HepG2 (cell line): ENCODE results near the gene SLC25A48. TPM values are rescaled to one million over a fixed set of nuclear protein-coding genes. Genes with fewer than 3 reads are reported as not detected.

ENCODE experiments used
- ATAC-seq: fragments of 200-7000 bp; cut with Tn5 transposase; 3 replicates; pipeline ENCODE4 v1.9.1; 2020; ENCODE audit warnings: mild to moderate bottlenecking, moderate library complexity
- BruUV-seq: library from RNA; stranded (reverse); fragments of 400-500 nt; replicated peaks from 2 replicates; lab custom pipeline; 2021; lab: Mats Ljungman, UMichigan
- CTCF ChIA-PET: fragments of 300-600 bp; formaldehyde crosslinking; extraction: SDS; loops from one replicate; lab custom pipeline; 2021; ENCODE audit warnings: low total read pairs, inconsistent platforms, low intra/inter-chr PET ratio; lab: Yijun Ruan, JAX
- POLR2A ChIA-PET: fragments of 350-600 bp; sonication (Branson Sonifier 250); formaldehyde crosslinking; loops from one replicate; lab custom pipeline; 2020; ENCODE audit warnings: antibody characterized with exemption, inconsistent platforms; lab: Yijun Ruan, JAX
- DNase-seq: peaks from one replicate; pipeline ENCODE4 v3.0.0-alpha.2; 2015; ENCODE audit warnings: low spot score
- FAIRE-seq: peaks from 3 replicates; lab custom pipeline; 2011; peaks lifted over from hg19 to GRCh38; lab: Jason Lieb, UNC
- H2AFZ ChIP-seq: one replicate; pipeline ENCODE4 v1.6.1; 2011; ENCODE audit warnings: low read length, inconsistent platforms
- H3K27ac ChIP-seq: fragments of 300-600 bp; 3 replicates; pipeline ENCODE4 v1.8.0; 2011; ENCODE audit warnings: mixed run types, mild to moderate bottlenecking, mixed read lengths, low read length, inconsistent platforms; ENCODE audit not compliant: insufficient read depth; ENCODE audit errors: extremely low read length
- H3K27me3 ChIP-seq, 2 experiments: fragments of 200-600 bp in 1 of 2; 2 replicates in 1 of 2; 3 replicates in 1 of 2; pipeline versions ENCODE4 v1.6.0 to v1.8.0; 2011; ENCODE audit warnings: low read length in 2 of 2, mild to moderate bottlenecking in 2 of 2, moderate library complexity in 2 of 2, inconsistent platforms in 1 of 2; ENCODE audit not compliant: insufficient read depth in 2 of 2, control insufficient read depth in 1 of 2
- H3K36me3 ChIP-seq, 2 experiments: fragments of 200-600 bp in 1 of 2; replicated peaks in 1 of 2; 2 replicates in 1 of 2; 3 replicates in 1 of 2; pipeline versions ENCODE4 v1.5.1 to v1.8.0; 2011; ENCODE audit warnings: low read length in 2 of 2, inconsistent platforms in 1 of 2; ENCODE audit not compliant: insufficient read depth in 2 of 2, control insufficient read depth in 1 of 2
- H3K4me1 ChIP-seq: 2 replicates; pipeline ENCODE4 v1.5.1; 2012; ENCODE audit warnings: low read length, inconsistent platforms; ENCODE audit not compliant: insufficient read depth
- H3K4me2 ChIP-seq: 2 replicates; pipeline ENCODE4 v1.6.0; 2011; ENCODE audit warnings: low read depth, low read length, inconsistent platforms
- H3K4me3 ChIP-seq, 3 experiments: fragments of 200-600 bp in 1 of 3; sonication (generic), shearing (Covaris generic) in 1 of 3; replicated peaks in 1 of 3; 2 replicates each; pipeline ENCODE4 v1.5.1; 2011 to 2016; ENCODE audit warnings: low read length in 3 of 3, inconsistent platforms in 2 of 3, low read depth in 2 of 3, mild to moderate bottlenecking in 2 of 3, control low read depth in 1 of 3, mixed read lengths in 1 of 3; ENCODE audit not compliant: insufficient read depth in 1 of 3
- H3K79me2 ChIP-seq: one replicate; pipeline ENCODE4 v1.6.1; 2011; ENCODE audit warnings: low read length, inconsistent platforms; ENCODE audit not compliant: insufficient read depth
- H3K9ac ChIP-seq: 2 replicates; pipeline ENCODE4 v1.6.0; 2011; ENCODE audit warnings: mild to moderate bottlenecking, low read depth, low read length, inconsistent platforms; ENCODE audit not compliant: insufficient read depth
- H3K9me3 ChIP-seq: 2 replicates; pipeline ENCODE4 v1.5.1; 2012; ENCODE audit warnings: mild to moderate bottlenecking, low read length
- H4K20me1 ChIP-seq: 2 replicates; pipeline ENCODE4 v1.6.0; 2011; ENCODE audit warnings: inconsistent platforms, mild to moderate bottlenecking, low read length, moderate library complexity; ENCODE audit not compliant: insufficient read depth
- BRCA1 ChIP-seq: sonication (generic); formaldehyde crosslinking; IDR thresholded peaks from 2 replicates; pipeline ENCODE4 v1.4.0; 2020; ENCODE audit warnings: missing genetic modification reagents
- KAT7 ChIP-seq: IDR thresholded peaks from 2 replicates; pipeline ENCODE4 v1.6.1; 2018; ENCODE audit warnings: borderline replicate concordance, missing compliant biosample characterization
- MYNN ChIP-seq: sonication (generic); formaldehyde crosslinking; IDR thresholded peaks from 2 replicates; pipeline ENCODE4 v1.4.0; 2020; ENCODE audit warnings: mild to moderate bottlenecking, low read depth, missing genetic modification reagents
- SSRP1 ChIP-seq: IDR thresholded peaks from 2 replicates; pipeline ENCODE4 v1.6.1; 2016; ENCODE audit warnings: control low read depth
- ZNF629 ChIP-seq: sonication (generic); formaldehyde crosslinking; conservative IDR thresholded peaks from 2 replicates; pipeline ENCODE4 v1.5.0; 2020; ENCODE audit warnings: missing genetic modification reagents
- ZNF709 ChIP-seq: sonication (generic); formaldehyde crosslinking; IDR thresholded peaks from 2 replicates; pipeline ENCODE4 v1.5.0; 2020; ENCODE audit warnings: mild to moderate bottlenecking, missing genetic modification reagents
- WGBS: methylation state at CpG from one replicate; pipeline ENCODE4 v1.1.6; 2017; ENCODE audit warnings: low lambda C conversion rate; 5-methylcytosine and 5-hydroxymethylcytosine counted together
- in situ Hi-C: cut with HindIII; loops from 2 replicates; pipeline ENCODE4 v1.10.0; 2017; ENCODE audit warnings: low pct_unique_long_range_greater_than_20kb; ENCODE audit not compliant: extremely low pct_ligation_motif_present
- intact Hi-C: fragments of 100-400 bp; cut with micrococcal nuclease; formaldehyde crosslinking; loops from one replicate; pipeline ENCODE4 v1.10.0; 2022; ENCODE audit not compliant: unreplicated experiment
- polyA plus RNA-seq, 8 experiments: library from polyadenylated mRNA; depleted of rRNA in 3 of 8; stranded (reverse) in 7 of 8; unstranded in 1 of 8; fragments of >200 nt; fragmentation: Illumina TruSeq in 4 of 8; extraction: Trizol in 4 of 8; gene quantifications; 2 replicates each; pipeline versions ENCODE4 v1.2.1 to v1.2.3, GENCODE V29; 2011 to 2016; ENCODE audit warnings: low read depth in 4 of 8, missing spikeins in 1 of 8, mixed read lengths in 1 of 8; ENCODE audit not compliant: insufficient read depth in 1 of 8
- total RNA-seq, 5 experiments: library from RNA; depleted of rRNA; stranded (reverse); fragments of >200 nt; fragmentation: Illumina TruSeq; extraction: Trizol; gene quantifications; 2 replicates each; pipeline ENCODE4 v1.2.3, GENCODE V29; 2016; ENCODE audit warnings: low read depth in 1 of 5
- TF ChIP-seq, protein P1 (sequence below): sonication (generic); formaldehyde crosslinking; IDR thresholded peaks from 2 replicates; pipeline ENCODE4 v1.4.0; 2020; ENCODE audit warnings: missing genetic modification reagents
- TF ChIP-seq, protein P2 (sequence below): sonication (generic); formaldehyde crosslinking; IDR thresholded peaks from 2 replicates; pipeline ENCODE4 v1.8.1; 2023; ENCODE audit warnings: mild to moderate bottlenecking, missing genetic modification reagents, borderline replicate concordance
- TF ChIP-seq, protein P3 (sequence below): sonication (generic); formaldehyde crosslinking; IDR thresholded peaks from 2 replicates; pipeline ENCODE4 v1.4.0; 2020; ENCODE audit warnings: mild to moderate bottlenecking, missing genetic modification reagents
- TF ChIP-seq, protein P4 (sequence below): sonication (generic); formaldehyde crosslinking; IDR thresholded peaks from 2 replicates; pipeline ENCODE4 v1.4.0; 2020; ENCODE audit warnings: low read depth, missing genetic modification reagents
- TF ChIP-seq, protein P5 (sequence below): IDR thresholded peaks from 2 replicates; pipeline ENCODE4 v1.6.1; 2016; ENCODE audit warnings: low read depth
- TF ChIP-seq, protein P6 (sequence below): sonication (generic); formaldehyde crosslinking; IDR thresholded peaks from 2 replicates; pipeline ENCODE4 v1.4.0; 2020; ENCODE audit warnings: missing genetic modification reagents

SLC25A48 gene
- total and polyA plus RNA-seq, 2 of the 13 experiments (the other 11 are each of a cell fraction or from before 2014, with no cell fraction given): 0.17 to 4.5 TPM

DNA sequence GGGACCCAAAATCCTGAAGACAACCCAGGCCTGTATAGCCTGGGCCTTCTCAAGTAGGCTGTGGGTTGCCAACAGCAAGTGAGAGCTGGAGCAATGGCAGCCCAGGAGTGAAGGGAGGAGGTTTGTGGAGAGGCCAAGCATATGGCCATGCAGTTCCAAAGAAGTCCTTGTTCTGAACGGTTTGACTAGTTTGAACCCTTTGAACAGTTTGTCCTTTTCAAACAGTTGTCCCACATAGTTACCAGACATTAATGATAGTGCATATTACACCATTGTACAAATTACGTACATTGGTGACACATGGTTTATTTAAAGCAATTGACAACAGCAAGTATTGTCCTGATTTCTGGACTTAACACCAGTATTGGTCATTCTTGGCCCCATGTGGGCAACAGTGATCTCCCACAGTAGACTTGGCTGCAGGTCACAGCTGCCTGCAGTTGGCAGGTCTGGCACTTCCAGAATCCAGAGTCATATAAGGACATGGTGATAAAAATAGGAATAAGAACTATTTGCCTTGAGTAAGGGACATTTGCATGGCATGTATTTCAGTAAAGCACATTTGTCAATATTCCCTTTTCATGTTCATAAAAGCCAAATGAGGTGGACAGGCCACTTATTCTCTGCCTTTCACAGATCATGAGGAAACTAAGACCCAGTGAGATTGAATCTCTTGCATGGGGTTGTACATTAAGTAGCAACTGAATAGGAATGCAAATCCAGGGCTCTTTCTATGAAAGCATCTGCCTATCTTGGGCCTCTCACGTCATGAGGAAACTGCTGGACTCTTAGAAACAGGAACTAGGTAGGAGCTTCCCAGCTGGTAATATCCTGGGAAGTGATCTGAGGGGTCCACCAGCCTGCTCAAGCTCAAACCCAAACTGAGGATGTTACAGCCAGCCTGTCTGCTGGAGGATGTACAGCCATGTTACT lies 30.3 kb downstream of the SLC25A48 start:
- no peaks in the 10 kb centered on the region for H3K79me2 ChIP-seq
- no peak for ATAC-seq
- H3K4me1 ChIP-seq: peaks cover 31% of the 10 kb centered on the region
- no peak for FAIRE-seq
- WGBS: 30% methylated on average over 3 of the region's 3 CpGs
- H3K9me3 ChIP-seq: no peaks in the 10 kb centered on the region
- no peak overlapping the region for H3K4me2 ChIP-seq
- intact Hi-C loops (no loop called here), in situ Hi-C loops (loop anchor here (25.0 kb wide), 1 partner anchor 548 kb away; no protein-coding TSS in a partner anchor)
- H2AFZ ChIP-seq: no peak overlapping the region
- H3K4me3 ChIP-seq: no peak overlapping the region
- POLR2A ChIA-PET: no interaction called here
- CTCF ChIA-PET: no interaction called here
- H4K20me1 ChIP-seq: no peaks in the 10 kb centered on the region
- BruUV-seq: no TSS peak
- H3K36me3 ChIP-seq: no peaks in the 10 kb centered on the region
- H3K27me3 ChIP-seq: no peaks in the 10 kb centered on the region; a peak in 1 of 5 replicates
- no peak overlapping the region for H3K27ac ChIP-seq
- no peak for DNase-seq
- no peak overlapping the region for H3K9ac ChIP-seq
- TF ChIP-seq BRCA1 (CRISPR knock-in tag) (no peak), ZNF629 (CRISPR knock-in tag) (no peak), KAT7 (CRISPR knock-in tag) (no peak), ZNF709 (CRISPR knock-in tag) (no peak), SSRP1 (CRISPR knock-in tag) (no peak), MYNN (CRISPR knock-in tag) (no peak)
- TF ChIP-seq, protein P1, sequence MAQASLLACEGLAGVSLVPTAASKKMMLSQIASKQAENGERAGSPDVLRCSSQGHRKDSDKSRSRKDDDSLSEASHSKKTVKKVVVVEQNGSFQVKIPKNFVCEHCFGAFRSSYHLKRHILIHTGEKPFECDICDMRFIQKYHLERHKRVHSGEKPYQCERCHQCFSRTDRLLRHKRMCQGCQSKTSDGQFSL (CRISPR knock-in tag): no peak
- TF ChIP-seq, protein P2, sequence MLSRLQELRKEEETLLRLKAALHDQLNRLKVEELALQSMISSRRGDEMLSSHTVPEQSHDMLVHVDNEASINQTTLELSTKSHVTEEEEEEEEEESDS (CRISPR knock-in tag): no peak
- TF ChIP-seq, protein P3, sequence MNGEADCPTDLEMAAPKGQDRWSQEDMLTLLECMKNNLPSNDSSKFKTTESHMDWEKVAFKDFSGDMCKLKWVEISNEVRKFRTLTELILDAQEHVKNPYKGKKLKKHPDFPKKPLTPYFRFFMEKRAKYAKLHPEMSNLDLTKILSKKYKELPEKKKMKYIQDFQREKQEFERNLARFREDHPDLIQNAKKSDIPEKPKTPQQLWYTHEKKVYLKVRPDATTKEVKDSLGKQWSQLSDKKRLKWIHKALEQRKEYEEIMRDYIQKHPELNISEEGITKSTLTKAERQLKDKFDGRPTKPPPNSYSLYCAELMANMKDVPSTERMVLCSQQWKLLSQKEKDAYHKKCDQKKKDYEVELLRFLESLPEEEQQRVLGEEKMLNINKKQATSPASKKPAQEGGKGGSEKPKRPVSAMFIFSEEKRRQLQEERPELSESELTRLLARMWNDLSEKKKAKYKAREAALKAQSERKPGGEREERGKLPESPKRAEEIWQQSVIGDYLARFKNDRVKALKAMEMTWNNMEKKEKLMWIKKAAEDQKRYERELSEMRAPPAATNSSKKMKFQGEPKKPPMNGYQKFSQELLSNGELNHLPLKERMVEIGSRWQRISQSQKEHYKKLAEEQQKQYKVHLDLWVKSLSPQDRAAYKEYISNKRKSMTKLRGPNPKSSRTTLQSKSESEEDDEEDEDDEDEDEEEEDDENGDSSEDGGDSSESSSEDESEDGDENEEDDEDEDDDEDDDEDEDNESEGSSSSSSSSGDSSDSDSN: no peak
- TF ChIP-seq, protein P4, sequence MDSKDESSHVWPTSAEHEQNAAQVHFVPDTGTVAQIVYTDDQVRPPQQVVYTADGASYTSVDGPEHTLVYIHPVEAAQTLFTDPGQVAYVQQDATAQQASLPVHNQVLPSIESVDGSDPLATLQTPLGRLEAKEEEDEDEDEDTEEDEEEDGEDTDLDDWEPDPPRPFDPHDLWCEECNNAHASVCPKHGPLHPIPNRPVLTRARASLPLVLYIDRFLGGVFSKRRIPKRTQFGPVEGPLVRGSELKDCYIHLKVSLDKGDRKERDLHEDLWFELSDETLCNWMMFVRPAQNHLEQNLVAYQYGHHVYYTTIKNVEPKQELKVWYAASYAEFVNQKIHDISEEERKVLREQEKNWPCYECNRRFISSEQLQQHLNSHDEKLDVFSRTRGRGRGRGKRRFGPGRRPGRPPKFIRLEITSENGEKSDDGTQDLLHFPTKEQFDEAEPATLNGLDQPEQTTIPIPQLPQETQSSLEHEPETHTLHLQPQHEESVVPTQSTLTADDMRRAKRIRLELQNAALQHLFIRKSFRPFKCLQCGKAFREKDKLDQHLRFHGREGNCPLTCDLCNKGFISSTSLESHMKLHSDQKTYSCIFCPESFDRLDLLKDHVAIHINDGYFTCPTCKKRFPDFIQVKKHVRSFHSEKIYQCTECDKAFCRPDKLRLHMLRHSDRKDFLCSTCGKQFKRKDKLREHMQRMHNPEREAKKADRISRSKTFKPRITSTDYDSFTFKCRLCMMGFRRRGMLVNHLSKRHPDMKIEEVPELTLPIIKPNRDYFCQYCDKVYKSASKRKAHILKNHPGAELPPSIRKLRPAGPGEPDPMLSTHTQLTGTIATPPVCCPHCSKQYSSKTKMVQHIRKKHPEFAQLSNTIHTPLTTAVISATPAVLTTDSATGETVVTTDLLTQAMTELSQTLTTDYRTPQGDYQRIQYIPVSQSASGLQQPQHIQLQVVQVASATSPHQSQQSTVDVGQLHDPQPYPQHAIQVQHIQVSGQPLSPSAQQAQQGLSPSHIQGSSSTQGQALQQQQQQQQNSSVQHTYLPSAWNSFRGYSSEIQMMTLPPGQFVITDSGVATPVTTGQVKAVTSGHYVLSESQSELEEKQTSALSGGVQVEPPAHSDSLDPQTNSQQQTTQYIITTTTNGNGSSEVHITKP (CRISPR knock-in tag): no peak
- TF ChIP-seq, protein P5, sequence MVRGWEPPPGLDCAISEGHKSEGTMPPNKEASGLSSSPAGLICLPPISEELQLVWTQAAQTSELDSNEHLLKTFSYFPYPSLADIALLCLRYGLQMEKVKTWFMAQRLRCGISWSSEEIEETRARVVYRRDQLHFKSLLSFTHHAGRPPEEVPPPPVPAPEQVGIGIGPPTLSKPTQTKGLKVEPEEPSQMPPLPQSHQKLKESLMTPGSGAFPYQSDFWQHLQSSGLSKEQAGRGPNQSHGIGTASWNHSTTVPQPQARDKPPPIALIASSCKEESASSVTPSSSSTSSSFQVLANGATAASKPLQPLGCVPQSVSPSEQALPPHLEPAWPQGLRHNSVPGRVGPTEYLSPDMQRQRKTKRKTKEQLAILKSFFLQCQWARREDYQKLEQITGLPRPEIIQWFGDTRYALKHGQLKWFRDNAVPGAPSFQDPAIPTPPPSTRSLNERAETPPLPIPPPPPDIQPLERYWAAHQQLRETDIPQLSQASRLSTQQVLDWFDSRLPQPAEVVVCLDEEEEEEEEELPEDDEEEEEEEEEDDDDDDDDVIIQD: no peak
- TF ChIP-seq, protein P6, sequence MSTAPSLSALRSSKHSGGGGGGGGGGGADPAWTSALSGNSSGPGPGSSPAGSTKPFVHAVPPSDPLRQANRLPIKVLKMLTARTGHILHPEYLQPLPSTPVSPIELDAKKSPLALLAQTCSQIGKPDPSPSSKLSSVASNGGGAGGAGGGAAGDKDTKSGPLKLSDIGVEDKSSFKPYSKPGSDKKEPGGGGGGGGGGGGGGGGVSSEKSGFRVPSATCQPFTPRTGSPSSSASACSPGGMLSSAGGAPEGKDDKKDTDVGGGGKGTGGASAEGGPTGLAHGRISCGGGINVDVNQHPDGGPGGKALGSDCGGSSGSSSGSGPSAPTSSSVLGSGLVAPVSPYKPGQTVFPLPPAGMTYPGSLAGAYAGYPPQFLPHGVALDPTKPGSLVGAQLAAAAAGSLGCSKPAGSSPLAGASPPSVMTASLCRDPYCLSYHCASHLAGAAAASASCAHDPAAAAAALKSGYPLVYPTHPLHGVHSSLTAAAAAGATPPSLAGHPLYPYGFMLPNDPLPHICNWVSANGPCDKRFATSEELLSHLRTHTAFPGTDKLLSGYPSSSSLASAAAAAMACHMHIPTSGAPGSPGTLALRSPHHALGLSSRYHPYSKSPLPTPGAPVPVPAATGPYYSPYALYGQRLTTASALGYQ (CRISPR knock-in tag): no peak
